Testis (tissue), 3 donors: ENCODE data around the gene CNR2. TPM values are rescaled to one million over a fixed set of nuclear protein-coding genes. Genes with fewer than 3 reads are reported as not detected.
"Not testable (repeated sequence)": the region's sequence is repeated elsewhere in the genome, so short reads cannot be mapped to it uniquely, and the experiment has no call there.

Experiments
- DNase-seq: peaks from one replicate; pipeline ENCODE4 v3.0.0-alpha.2; 2019
- H3K27ac ChIP-seq, 2 donors: fragments of 200-600 bp; sonication (generic); one replicate each; pipeline ENCODE4 v1.5.1; 2019
- H3K27me3 ChIP-seq: fragments of 200-600 bp; sonication (generic); one replicate; pipeline ENCODE4 v1.5.1; 2019
- H3K36me3 ChIP-seq: fragments of 200-600 bp; sonication (generic); one replicate; pipeline ENCODE4 v1.5.1; 2017; ENCODE audit warnings: low read depth; ENCODE audit errors: missing control alignments
- H3K4me1 ChIP-seq: fragments of 200-600 bp; sonication (generic); one replicate; pipeline ENCODE4 v1.5.1; 2019
- H3K4me3 ChIP-seq, 2 donors: fragments of 200-600 bp; sonication (generic); one replicate each; pipeline ENCODE4 v1.5.1; 2017 to 2019
- H3K9me3 ChIP-seq: fragments of 200-600 bp; sonication (generic); one replicate; pipeline ENCODE4 v1.5.1; 2017
- POLR2A ChIP-seq: fragments of 450-650 bp; IDR thresholded peaks from one replicate; pipeline ENCODE4 v1.6.1; 2017; ENCODE audit warnings: antibody characterized with exemption, mild to moderate bottlenecking, moderate library complexity
- WGBS, 2 donors: methylation state at CpG; one replicate each; pipeline ENCODE4 v1.1.5; 2018; 5-methylcytosine and 5-hydroxymethylcytosine counted together
- intact Hi-C: fragments of 100-400 bp; cut with DNase I; formaldehyde crosslinking; loops from one replicate; pipeline ENCODE4 v1.15.1; 2023; ENCODE audit warnings: low total_unique reads
- polyA plus RNA-seq: library from polyadenylated mRNA; stranded (reverse); fragments of 350-450 nt; fragmentation: Illumina TruSeq; extraction: RNeasy Lipid Tissue Mini Kit (QIAGEN cat#74804); gene quantifications from one replicate; pipeline ENCODE4 v1.2.3, GENCODE V29; 2014; ENCODE audit warnings: low read depth, low replicate concordance; ENCODE audit not compliant: insufficient read depth
- total RNA-seq, 2 donors: library from RNA; depleted of rRNA; stranded (reverse); fragments of >200 nt; gene quantifications; one replicate each; pipeline ENCODE4 v1.2.3, GENCODE V29; 2016
- TF ChIP-seq, protein P1 (sequence below), 3 experiments: fragments of 450-650 bp in 2 of 3; fragments of 200-600 bp in 1 of 3; sonication (generic) in 1 of 3; IDR thresholded peaks; one replicate each; pipeline ENCODE4 v1.5.1; 2016 to 2019; ENCODE audit warnings: antibody characterized with exemption in 3 of 3, mild to moderate bottlenecking in 2 of 3, moderate library complexity in 1 of 3

CNR2 gene
- total and polyA plus RNA-seq, 3 donors from 2014 or later: 0.06 to 0.20 (median 0.08) TPM

DNA sequence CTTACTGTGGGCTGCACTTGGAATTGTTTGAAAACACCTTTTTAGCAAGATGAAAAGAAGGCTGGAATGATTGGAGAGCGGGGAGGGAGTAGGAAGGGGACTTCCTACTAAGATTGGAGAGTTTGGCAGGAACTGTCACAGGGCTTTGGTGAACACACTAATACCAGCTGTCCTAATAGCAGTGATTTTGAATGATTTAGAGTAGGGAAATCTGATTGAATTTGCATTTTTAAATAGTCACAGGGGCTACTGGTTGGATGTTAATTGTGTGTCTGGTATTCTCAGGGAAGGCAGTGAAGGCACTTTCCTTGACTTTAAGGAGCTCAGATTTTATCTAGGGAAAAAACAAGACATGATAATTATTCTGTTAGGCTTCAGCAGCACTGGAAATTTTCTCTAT is 85.4 kb downstream of the CNR2 start:
- TF ChIP-seq, protein P1, sequence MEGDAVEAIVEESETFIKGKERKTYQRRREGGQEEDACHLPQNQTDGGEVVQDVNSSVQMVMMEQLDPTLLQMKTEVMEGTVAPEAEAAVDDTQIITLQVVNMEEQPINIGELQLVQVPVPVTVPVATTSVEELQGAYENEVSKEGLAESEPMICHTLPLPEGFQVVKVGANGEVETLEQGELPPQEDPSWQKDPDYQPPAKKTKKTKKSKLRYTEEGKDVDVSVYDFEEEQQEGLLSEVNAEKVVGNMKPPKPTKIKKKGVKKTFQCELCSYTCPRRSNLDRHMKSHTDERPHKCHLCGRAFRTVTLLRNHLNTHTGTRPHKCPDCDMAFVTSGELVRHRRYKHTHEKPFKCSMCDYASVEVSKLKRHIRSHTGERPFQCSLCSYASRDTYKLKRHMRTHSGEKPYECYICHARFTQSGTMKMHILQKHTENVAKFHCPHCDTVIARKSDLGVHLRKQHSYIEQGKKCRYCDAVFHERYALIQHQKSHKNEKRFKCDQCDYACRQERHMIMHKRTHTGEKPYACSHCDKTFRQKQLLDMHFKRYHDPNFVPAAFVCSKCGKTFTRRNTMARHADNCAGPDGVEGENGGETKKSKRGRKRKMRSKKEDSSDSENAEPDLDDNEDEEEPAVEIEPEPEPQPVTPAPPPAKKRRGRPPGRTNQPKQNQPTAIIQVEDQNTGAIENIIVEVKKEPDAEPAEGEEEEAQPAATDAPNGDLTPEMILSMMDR (IDR thresholded peaks at IDR 0.05): no peak
- TF ChIP-seq POLR2A: no peak
- H3K4me3 ChIP-seq: no peak overlapping the region
- intact Hi-C loops: no loop called here
- H3K27ac ChIP-seq: no peak overlapping the region
- H3K36me3 ChIP-seq: no peaks in the 10 kb centered on the region
- DNase-seq: no peak
- H3K27me3 ChIP-seq: no peaks in the 10 kb centered on the region
- 93 to 95% methylated on average over 1 of the region's 1 CpG for WGBS, 2 donors
- H3K4me1 ChIP-seq: peaks cover 6% of the 10 kb centered on the region
- no peaks in the 10 kb centered on the region for H3K9me3 ChIP-seq

DNA sequence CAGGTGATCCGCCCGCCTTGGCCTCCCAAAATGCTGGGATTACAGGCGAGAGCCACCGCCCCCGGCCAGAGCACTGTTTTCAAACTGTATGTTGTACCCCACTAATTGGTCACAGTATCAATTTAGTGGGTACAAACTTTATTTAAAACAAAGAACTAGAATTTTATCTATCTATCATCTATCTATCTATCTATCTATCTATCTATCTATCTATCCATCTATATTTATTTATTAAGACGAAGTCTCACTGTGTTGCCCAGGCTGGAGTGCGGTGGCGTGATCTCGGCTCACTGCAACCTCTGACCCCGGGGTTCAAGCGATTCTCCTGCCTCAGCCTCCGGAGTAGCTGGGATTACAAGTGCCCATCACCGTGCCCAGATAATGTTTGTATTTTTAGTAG is 86.6 kb downstream of the CNR2 start:
- H3K4me3 ChIP-seq, H3K27ac ChIP-seq, H3K9me3 ChIP-seq, H3K36me3 ChIP-seq, intact Hi-C loops, DNase-seq, H3K4me1 ChIP-seq, H3K27me3 ChIP-seq: not testable (repeated sequence)
- WGBS, 2 donors: 61 to 84% methylated on average over 13 of the region's 13 CpGs

DNA sequence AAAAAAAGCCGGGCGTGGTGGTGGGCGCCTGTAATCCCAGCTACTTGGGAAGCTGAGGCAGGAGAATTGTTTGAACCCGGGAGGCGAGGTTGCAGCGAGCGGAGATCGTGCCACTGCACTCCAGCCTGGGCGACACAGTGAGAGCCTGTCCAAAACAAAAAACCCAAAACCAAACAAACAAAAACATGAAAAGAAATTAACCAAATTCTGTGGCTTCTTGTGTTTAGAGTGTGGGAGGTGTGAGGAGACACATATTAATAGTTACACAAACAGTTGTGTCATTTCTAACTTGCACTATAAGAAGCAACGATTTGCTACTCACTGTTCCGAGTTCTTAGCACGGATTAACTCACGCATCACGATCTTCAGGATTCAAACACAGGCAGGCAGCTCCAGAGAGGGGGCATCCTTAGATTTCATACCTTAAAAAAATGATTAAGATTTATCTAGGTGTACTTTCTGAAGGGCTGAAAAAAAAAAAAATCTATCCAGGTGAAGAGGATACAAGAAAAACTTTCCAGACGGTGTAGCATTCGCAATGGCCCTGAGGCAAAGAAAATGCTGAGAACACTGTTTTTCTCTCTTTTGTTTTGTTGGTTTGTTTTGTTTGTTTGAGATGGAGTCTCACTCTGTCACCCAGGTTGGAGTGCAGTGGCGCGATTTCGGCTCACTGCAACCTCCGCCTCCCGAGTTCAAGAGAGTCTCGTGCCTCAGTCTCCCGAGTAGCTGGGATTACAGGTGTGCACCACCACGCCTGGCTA is 87.2 kb downstream of the CNR2 start:
- 32 to 46% methylated on average over 24 of the region's 24 CpGs for WGBS, 2 donors
- H3K27me3 ChIP-seq: no peaks in the 10 kb centered on the region
- no peaks in the 10 kb centered on the region for H3K36me3 ChIP-seq
- H3K4me1 ChIP-seq: peaks cover 6% of the 10 kb centered on the region
- intact Hi-C loops: no loop called here
- TF ChIP-seq, protein P1 (IDR thresholded peaks at IDR 0.05): no peak
- no peak for TF ChIP-seq POLR2A
- no peak for DNase-seq
- peak overlapping the region; percentile 77 to 84 for H3K4me3 ChIP-seq
- no peaks in the 10 kb centered on the region for H3K9me3 ChIP-seq
- peak overlapping the region in 1 of 2 donors; percentile 93 for H3K27ac ChIP-seq

DNA sequence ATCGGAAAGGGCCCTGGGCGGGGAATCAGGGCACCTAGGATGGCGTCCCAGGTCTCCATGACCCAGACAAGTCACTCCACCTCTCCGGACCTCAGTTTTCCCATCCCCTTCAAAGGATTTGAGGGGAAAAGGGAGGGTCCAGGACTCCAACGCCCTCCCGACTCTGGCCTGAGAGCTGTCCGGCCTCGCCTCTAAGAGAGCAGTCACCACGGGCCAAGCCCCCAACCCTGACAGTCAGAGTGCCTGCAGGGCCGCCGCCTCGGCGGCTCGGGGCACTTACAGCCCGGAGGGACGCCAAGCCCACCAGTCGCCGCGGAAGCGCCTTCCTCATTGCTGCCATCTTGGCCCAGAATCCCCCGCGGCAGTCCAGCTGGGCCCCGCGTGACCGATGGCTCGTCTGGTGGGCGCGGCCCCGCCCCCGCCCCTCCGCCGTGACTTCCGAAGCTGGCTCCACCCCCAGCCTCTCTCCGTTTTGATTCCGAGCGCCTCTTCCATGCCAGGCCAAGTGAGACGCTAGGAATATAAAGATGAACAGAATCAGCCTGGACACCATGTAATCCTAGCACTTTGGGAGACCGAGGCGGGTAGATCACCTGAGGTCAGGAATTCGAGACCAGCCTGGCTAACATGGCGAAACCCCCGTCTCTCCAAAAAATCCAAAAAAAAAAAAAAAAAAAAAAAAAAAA is 87.9 kb downstream of the CNR2 start, which contains the start of gene HMGCL:
Gene HMGCL, minus strand, starts transcription at position 354 of the 686 bp plus-strand sequence. Its CDS starts 14 bp downstream, at position 340.
- H3K4me1 ChIP-seq: peaks cover 6% of the 10 kb centered on the region
- H3K36me3 ChIP-seq: no peaks in the 10 kb centered on the region
- peak; percentile 96 for DNase-seq
- no peaks in the 10 kb centered on the region for H3K9me3 ChIP-seq
- H3K27me3 ChIP-seq: no peaks in the 10 kb centered on the region
- WGBS, 2 donors: 0% methylated on average over 4 to 42 of the region's 42 CpGs
- TF ChIP-seq, protein P1 (IDR thresholded peaks at IDR 0.05): peak in 1 of 3 experiments; percentile 1
- peak; percentile 44 for TF ChIP-seq POLR2A
- peak within 1 kb of the TSS; percentile 77 to 84 for H3K4me3 ChIP-seq
- intact Hi-C loops: no loop called here
- H3K27ac ChIP-seq: peak within 1 kb of the TSS; percentile 75 to 93

DNA sequence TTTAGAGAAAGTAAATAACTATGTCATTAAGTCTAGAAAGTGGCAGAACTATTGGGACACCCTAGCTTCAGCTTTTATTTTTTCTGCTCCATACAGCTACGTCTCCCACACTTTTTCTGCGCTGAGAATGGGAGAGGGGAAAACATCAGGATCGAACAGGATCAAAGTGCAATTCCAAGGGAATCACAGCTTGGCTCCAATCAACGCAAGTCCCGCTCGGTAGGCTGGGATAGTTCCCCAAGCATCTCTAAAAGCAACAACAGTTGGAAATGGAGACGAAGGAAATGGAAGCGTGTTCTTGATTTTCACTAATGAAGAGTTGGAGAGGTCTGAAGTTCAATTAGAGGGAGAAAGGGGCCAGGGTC is 88.5 kb downstream of the CNR2 start:
- intact Hi-C loops: no loop called here

More for the DNA sequence above, 88.5 kb downstream of the CNR2 start:
- H3K9me3 ChIP-seq: no peaks in the 10 kb centered on the region
- DNase-seq: no peak
- peak overlapping the region; percentile 77 to 84 for H3K4me3 ChIP-seq
- H3K36me3 ChIP-seq: no peaks in the 10 kb centered on the region
- TF ChIP-seq, protein P1 (IDR thresholded peaks at IDR 0.05): no peak
- TF ChIP-seq POLR2A: no peak
- 1% methylated on average over 8 of the region's 8 CpGs for WGBS, 2 donors
- peak overlapping the region; percentile 75 to 93 for H3K27ac ChIP-seq
- H3K27me3 ChIP-seq: no peaks in the 10 kb centered on the region
- peaks cover 6% of the 10 kb centered on the region for H3K4me1 ChIP-seq
